Tongue (tissue), 2 donors: ENCODE data around the gene IGSF8. TPM values are rescaled to one million over a fixed set of nuclear protein-coding genes. Genes with fewer than 3 reads are reported as not detected.

Experiments used
- DNase-seq: peaks from one replicate; pipeline ENCODE4 v3.0.0-alpha.2; 2015
- total RNA-seq: library from RNA; depleted of rRNA; stranded (reverse); fragments of >200 nt; gene quantifications from one replicate; pipeline ENCODE4 v1.2.3, GENCODE V29; 2014

The IGSF8 gene
- total RNA-seq, 1 donor from 2014 or later, result 21.8 TPM

DNA sequence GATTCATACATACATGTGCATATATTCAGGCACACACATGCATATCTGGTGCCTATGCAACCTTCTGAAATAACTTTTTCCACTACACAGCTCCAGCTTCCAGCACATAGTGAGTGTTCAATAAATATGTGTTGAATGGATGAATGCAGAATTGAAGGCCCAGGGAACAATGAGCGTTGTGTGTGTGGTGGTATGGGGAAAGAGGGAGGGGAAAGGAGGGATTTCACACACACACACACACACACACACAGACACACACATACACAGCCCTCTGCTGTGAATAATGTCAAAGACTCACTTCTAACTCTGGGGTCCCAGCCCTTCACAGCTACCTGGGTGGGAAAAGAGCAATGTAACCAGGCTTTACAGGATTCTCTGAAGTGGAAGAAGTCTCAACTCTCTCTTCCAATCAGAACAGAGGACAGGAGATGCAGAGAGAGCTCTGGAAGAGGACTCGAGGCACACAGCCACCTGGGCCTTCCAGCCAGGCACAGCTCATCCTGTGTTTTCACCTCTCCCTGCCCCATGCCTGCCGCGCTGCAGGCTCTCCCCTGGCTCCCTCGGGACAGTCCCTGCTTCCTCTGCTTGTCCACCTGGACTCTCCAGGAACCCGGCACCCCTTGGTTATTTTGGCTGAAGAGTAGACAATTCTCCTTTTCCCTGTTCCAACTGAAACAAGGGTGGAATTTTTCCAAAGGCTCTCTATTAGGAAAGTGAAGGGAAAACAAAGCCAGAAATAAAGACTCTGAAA, 5.4 kb upstream of the IGSF8 start:
- peak; percentile 77 for DNase-seq

DNA sequence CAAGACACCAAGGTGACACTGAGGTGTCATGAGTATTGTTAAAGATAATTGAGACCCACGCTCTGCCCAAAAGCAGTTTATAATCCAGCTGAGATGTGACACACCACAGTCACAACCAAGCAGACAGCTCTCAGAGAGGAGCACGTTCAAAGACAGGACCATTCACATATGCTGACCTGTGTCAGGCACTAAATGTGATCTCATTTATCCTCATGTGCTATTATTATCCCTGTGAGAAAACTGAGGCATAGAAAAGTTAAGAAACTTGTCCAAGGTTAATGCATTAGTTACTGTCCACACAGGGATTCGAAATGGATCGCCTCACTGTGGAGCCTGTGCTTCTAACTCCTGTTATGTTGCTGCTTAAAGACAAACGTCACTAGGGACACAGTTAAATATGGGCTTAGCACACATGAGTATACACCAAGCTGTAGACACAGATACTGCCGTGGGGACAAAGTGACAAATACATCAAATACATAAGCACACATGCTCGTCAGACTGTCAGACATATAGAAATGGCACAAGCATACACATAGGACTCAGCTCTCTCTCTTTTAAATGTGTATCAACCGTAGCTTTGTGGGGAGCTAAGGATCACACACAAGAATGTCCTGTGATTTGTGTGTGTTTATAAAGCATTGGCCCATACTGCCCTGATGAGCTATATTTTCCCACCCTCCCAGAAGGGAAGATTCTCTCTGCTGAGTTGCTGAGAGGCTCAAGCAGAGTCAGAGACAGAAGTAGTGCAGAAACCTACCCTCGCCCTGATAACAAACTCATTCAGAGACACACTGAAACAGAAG, 3.5 kb upstream of the IGSF8 start:
- no peak for DNase-seq

DNA sequence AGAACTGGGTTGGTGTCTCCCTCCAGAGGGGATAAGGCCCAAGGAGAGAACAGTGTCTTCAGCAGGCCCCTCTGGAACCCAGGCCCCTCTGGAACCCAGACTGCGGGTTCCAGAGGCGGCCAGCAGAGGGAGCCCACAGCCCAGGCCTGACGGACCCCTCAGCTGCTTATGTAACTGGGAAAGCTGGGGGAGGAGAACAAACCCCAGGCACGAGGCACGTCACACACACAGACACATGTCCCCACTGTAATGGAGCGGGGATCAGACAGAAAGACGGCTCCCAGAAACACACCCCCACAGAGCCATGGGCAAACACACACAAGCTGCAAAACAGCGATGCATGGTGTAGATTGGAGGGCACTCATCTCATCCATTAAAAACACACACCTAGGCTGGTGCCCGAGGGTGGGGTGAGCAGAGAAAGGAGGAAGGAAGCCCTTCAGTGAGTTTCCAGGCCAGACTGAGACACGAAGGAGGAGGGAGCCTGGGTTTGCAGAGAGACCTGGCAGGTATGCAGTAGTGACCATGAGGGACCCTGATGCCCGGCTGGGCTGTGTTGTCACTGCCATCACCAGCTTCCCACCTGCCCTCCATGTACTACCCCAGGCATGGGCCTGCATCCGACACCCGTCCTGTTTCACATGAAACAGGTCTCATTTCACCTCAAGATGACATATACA, 2.8 kb upstream of the IGSF8 start:
- DNase-seq, result peak; percentile 91

DNA sequence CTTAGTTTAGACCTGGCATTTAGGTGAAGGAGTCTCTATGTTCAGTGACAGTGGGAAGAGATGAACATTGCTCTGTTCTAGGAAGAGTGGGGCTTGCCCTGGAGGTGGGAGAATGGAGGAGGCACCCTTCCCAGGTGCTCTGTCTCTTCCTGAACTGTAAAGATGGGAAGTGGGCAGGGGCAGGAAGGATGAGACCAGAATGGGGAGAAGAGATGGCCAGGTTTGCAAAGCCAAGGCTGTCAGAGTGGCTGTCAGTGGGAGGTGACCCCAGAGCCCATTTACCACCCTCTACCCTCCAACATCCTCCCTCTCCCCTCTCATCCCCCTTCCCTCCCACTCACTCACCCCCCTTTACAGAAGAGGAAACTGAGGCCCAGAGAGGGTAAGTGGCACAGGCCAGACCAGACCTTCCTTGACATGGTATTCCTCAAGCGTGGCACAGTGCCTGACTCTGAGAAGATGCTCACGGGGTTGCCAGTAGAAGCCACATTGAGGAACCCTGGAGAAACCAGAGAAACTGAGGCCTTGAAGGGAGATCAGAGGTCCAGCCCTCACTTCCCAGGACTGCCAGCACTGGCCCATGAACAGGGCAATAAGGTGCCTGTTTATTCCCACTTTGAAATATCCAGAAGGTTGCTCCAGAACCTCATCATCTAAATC, 1.4 kb upstream of the IGSF8 start:
- no peak for DNase-seq

- DNase-seq, result peak; percentile 98
Measured at GRCh38 chr1:160098852-160099561, 588 bp upstream of the IGSF8 start.

DNA sequence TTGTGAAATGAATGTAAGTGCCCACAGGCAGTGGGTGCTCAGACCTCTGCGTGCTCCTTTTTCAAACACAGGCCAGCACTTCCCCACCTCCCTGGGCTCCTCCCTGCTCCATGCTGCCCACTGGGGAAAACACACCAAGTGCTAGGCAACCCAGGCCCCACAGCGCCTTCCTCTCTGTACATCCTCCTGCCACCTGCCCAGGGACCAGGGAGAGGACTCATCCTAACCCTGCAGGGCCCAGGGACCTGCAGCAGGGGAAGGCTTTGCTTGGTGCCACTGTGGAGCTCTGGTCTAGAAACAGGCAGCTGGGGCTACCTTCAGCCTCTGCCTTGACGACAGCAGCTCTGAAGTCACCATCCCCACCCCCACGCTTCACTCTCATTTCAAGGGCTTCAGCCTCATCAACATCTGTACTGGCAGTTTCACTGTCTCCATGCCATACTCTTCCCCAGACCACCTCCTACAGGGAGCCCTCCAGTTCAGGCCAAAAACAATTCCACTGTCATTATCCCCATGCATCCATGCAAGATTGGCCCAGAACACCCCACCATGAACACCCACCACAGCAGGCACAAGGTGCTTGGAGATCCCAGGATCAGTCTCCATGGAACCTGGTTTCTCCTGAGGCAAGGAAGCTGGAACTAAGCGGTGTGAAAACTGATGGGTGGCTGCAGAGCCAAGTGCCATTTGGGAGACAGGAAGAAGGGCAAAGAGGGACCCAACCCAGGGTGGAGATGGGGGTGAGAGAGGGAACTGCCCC, 1.1 kb downstream of the IGSF8 start:
- DNase-seq, result no peak

- DNase-seq, result no peak
Measured at GRCh38 chr1:160096274-160097116, 1.9 kb downstream of the IGSF8 start.

- DNase-seq, result no peak
Measured at GRCh38 chr1:160095382-160096105, 2.9 kb downstream of the IGSF8 start.

- no peak for DNase-seq
Measured at GRCh38 chr1:160094806-160095205, 3.6 kb downstream of the IGSF8 start.

GRCh38 chr1:160094291-160094625, 4.2 kb downstream of the IGSF8 start:
- DNase-seq, result no peak

DNA sequence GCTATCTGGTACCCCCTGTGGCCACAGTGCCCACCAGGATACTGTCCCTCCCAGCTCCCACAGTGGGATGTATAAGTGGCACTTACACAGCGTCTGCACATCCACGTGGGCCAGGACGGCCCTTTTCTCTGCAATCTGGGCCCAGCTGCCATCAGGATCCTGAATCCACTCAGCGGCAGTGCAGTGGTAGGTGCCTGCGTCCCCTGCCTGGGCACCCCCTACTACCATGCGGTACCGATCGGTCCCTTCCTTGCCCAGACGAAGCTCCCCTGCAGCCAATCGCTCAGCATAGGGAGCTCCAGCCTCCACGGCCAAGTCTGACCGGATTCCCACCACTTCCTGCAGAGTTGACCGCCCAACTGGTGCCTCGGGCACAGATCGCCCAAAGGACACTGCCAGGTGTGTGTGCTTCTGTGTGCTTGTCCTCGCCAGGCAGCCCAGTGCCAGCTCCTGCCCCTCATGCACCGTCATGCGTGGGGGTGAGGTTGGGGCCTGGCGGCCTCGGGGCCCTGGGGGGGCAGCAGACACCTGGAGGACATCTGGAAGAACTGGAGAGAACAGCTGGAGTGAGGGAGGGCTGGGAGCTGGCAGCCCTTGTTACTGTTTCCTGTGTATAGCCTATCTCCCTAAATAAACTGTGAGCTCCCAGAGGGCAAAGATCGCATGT, 4.7 kb downstream of the IGSF8 start:
- DNase-seq, result no peak

DNA sequence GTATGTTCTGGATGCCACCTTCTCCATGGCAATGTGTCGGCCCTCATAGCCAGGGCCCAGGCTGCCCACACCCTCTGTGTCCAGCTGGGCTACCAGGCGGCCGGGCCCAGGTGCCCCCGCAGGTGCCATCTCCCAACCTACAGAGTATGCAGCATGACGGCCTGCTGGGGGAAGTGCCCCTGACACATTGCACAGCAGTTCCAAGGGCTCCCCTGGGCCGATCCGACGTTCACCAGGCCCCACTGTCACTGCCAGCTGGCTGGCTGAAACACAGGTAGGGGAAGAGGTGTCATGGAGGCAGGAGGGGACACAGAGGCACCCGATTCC, 5.4 kb downstream of the IGSF8 start:
- no peak for DNase-seq

GRCh38 chr1:160092366-160093068, 5.9 kb downstream of the IGSF8 start:
- DNase-seq, result no peak

GRCh38 chr1:160091666-160092223, 6.7 kb downstream of the IGSF8 start:
- DNase-seq, result no peak

DNA sequence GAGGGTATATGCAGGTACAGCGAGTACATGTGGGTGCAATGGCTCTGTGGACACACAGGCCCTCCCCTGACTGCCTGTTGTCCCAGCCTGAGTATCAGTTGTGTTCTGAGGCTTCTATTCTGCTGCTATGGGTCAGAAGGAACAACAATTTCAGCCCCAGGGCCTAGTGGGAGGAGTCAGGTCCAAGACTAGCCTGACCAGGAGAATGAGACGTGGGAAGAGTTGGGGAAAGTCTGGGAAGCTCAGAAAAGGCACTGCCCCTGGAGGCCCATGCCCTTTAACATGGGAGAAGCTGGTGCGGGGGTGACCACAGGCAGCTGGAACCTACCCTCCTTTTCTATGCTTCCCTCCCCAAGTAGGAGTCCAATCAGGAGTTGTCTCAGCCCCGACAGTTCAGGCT, 7.7 kb downstream of the IGSF8 start:
- no peak for DNase-seq

GRCh38 chr1:160089883-160090282, 8.5 kb downstream of the IGSF8 start:
- DNase-seq, result no peak

DNA sequence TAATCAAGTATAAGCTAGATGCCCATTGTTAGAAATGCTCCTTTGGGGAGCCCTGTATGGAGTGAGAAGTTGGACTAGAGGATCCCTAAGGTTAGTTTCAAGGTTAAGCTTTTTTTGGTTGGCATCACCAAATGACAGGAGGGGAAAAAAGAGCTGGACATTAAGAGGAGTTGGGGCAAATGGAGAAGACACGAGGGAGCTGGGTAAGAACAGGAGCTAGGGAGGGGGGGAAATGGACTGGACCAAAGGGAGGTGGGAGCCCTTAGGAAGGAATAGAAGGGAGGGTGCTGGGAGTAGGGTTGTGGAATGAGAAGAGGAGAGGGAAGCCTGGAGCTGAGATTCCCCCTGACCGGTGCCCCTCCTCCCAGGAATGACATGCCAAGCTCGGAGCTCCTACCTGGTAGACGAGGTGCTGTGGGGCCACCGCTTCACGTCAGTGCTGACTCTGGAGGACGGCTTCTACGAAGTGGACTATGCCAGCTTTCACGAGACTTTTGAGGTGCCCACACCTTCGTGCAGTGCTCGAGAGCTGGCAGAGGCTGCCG, 11.2 kb downstream of the IGSF8 start:
- no peak for DNase-seq

- no peak for DNase-seq
Measured at GRCh38 chr1:160086456-160086892, 11.9 kb downstream of the IGSF8 start.
